Measurements from ENCODE around the gene UNC5CL.

DNA sequence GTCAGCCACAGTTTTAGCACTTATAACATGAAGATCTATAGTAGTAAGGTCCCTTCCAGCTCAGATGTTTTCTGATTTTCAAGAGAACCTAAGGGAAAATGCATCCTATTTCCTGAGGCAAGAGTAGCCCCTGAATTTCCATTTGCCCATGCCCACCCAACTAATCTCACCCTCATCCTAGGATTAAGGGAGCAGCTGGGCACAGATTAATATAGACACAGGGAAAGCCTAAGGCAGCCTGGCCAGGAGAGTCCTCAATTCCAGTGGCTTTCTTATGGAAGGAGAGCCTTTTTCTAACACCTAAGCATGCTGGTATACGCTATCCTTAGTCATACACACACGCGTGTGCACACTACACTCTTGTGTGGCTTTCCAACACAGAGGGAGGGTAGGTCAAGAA, 15.5 kb upstream of the UNC5CL start:
- TF ChIP-seq EZH2phosphoT487 (IDR thresholded peaks at IDR 0.05; ENCODE audit: insufficient read depth, low read depth) (no peak), EZH2 (IDR thresholded peaks at IDR 0.05; ENCODE audit: insufficient read depth, poor library complexity, severe bottlenecking) (no peak)
